DOHH2 (cell line): ENCODE measurements around the gene ZBTB16.

Source experiments
- H3F3A ChIP-seq: fragments of 200-600 bp; sonication (generic), shearing (Covaris generic); 2 replicates; pipeline ENCODE4 v1.6.0; 2016; ENCODE audit warnings: antibody characterized with exemption, mild to moderate bottlenecking; ENCODE audit not compliant: control insufficient read depth, insufficient read depth
- H3K27ac ChIP-seq: fragments of 200-600 bp; sonication (generic); 2 replicates; pipeline ENCODE4 v1.5.1; 2014; ENCODE audit warnings: low read depth, mild to moderate bottlenecking, low read length, moderate library complexity
- H3K27me3 ChIP-seq: fragments of 200-600 bp; sonication (generic); 2 replicates; pipeline ENCODE4 v1.6.1; 2014; ENCODE audit warnings: mild to moderate bottlenecking, low read length, mixed read lengths; ENCODE audit not compliant: control insufficient read depth
- H3K36me3 ChIP-seq: fragments of 200-600 bp; sonication (generic); 2 replicates; pipeline ENCODE4 v1.6.1; 2014; ENCODE audit warnings: mild to moderate bottlenecking, low read length, moderate library complexity, mixed read lengths; ENCODE audit not compliant: control insufficient read depth
- H3K4me1 ChIP-seq: fragments of 200-600 bp; sonication (generic); 2 replicates; pipeline ENCODE4 v1.6.1; 2014; ENCODE audit warnings: mild to moderate bottlenecking, low read length, mixed read lengths; ENCODE audit not compliant: control insufficient read depth
- H3K4me2 ChIP-seq: fragments of 200-600 bp; sonication (generic); 2 replicates; pipeline ENCODE4 v1.6.0; 2014; ENCODE audit warnings: mild to moderate bottlenecking, low read length, moderate library complexity
- H3K4me3 ChIP-seq: fragments of 200-600 bp; sonication (generic); 2 replicates; pipeline ENCODE4 v1.5.1; 2014; ENCODE audit warnings: mild to moderate bottlenecking, low read length, mixed read lengths
- H3K79me2 ChIP-seq: fragments of 200-600 bp; sonication (generic); 2 replicates; pipeline ENCODE4 v1.6.1; 2014; ENCODE audit warnings: mild to moderate bottlenecking, low read length, mixed read lengths; ENCODE audit not compliant: control insufficient read depth
- H3K9me2 ChIP-seq: fragments of 200-600 bp; sonication (generic); replicated peaks from 2 replicates; pipeline ENCODE4 v1.6.1; 2014; ENCODE audit warnings: mild to moderate bottlenecking, low read length, mixed read lengths; ENCODE audit not compliant: control insufficient read depth
- H3K9me3 ChIP-seq: fragments of 200-600 bp; sonication (generic); 2 replicates; pipeline ENCODE4 v1.6.1; 2014; ENCODE audit warnings: antibody characterized with exemption, low read length, mixed read lengths; ENCODE audit not compliant: control insufficient read depth, insufficient read depth
- H4K20me1 ChIP-seq: fragments of 200-600 bp; sonication (generic); 2 replicates; pipeline ENCODE4 v1.6.0; 2014; ENCODE audit warnings: low read depth, mild to moderate bottlenecking, antibody characterized with exemption, low read length, moderate library complexity; ENCODE audit not compliant: control insufficient read depth, insufficient read depth
- CTCF ChIP-seq: fragments of 200-600 bp; sonication (generic); IDR thresholded peaks from one replicate; pipeline ENCODE4 v1.5.1; 2014; ENCODE audit warnings: antibody characterized with exemption, mild to moderate bottlenecking, low read depth, low read length; ENCODE audit not compliant: poor library complexity, severe bottlenecking
- EZH2phosphoT487 ChIP-seq: fragments of 200-600 bp; sonication (generic); IDR thresholded peaks from 2 replicates; pipeline ENCODE4 v1.6.1; 2017; ENCODE audit warnings: borderline replicate concordance, mild to moderate bottlenecking, antibody characterized with exemption, low read length, moderate library complexity, mixed read lengths

The ZBTB16 gene

GRCh38 chr11:114158421-114158820, 98.9 kb downstream of the ZBTB16 start:
- Histone ChIP-seq H3K9me2 (no peaks in the 10 kb centered on the region), H3F3A (peaks cover 5% of the 10 kb centered on the region), H4K20me1 (no peaks in the 10 kb centered on the region), H3K27me3 (no peaks in the 10 kb centered on the region), H3K4me3 (no peak overlapping the region), H3K79me2 (no peaks in the 10 kb centered on the region), H3K36me3 (no peaks in the 10 kb centered on the region), H3K9me3 (no peaks in the 10 kb centered on the region), H3K27ac (no peak overlapping the region), H3K4me1 (peaks cover 49% of the 10 kb centered on the region), H3K4me2 (no peak overlapping the region)
- TF ChIP-seq CTCF (no peak), EZH2phosphoT487 (no peak)

GRCh38 chr11:114158886-114159285, 99.4 kb downstream of the ZBTB16 start:
- Histone ChIP-seq H3F3A (peaks cover 5% of the 10 kb centered on the region), H3K4me1 (peaks cover 49% of the 10 kb centered on the region), H3K4me3 (no peak overlapping the region), H3K4me2 (peak overlapping the region; percentile 64), H3K79me2 (no peaks in the 10 kb centered on the region), H3K27me3 (no peaks in the 10 kb centered on the region), H3K9me3 (no peaks in the 10 kb centered on the region), H3K27ac (0 out of 2 replicates have a peak overlapping the region, but pooled peaks have one; percentile 78), H3K36me3 (no peaks in the 10 kb centered on the region), H4K20me1 (no peaks in the 10 kb centered on the region), H3K9me2 (no peaks in the 10 kb centered on the region)
- TF ChIP-seq EZH2phosphoT487 (no peak), CTCF (no peak)

- Histone ChIP-seq H4K20me1 (no peaks in the 10 kb centered on the region), H3K4me2 (peak overlapping the region; percentile 64), H3K36me3 (no peaks in the 10 kb centered on the region), H3K27ac (peak overlapping the region; percentile 78), H3F3A (peaks cover 5% of the 10 kb centered on the region), H3K4me1 (peaks cover 50% of the 10 kb centered on the region), H3K9me3 (no peaks in the 10 kb centered on the region), H3K27me3 (no peaks in the 10 kb centered on the region), H3K79me2 (no peaks in the 10 kb centered on the region), H3K9me2 (no peaks in the 10 kb centered on the region), H3K4me3 (peak overlapping the region; percentile 51)
- TF ChIP-seq CTCF (no peak), EZH2phosphoT487 (no peak)
Observed at GRCh38 chr11:114159320-114159719, 99.8 kb downstream of the ZBTB16 start.
